Measurements from ENCODE around the gene MED8.
"Not testable (repeated sequence)": the region's sequence is repeated elsewhere in the genome, so short reads cannot be mapped to it uniquely, and the experiment has no call there.

The MED8 gene

GRCh38 chr1:43402089-43402865 is 12.7 kb upstream of the MED8 start:
- DNase-seq (ENCODE audit: low read depth): no peak
- H3K4me3 ChIP-seq (ENCODE audit: control insufficient read depth, low read depth, low read length): no peak overlapping the region
- TF ChIP-seq CTCF (conservative IDR thresholded peaks at IDR 0.05; ENCODE audit: control insufficient read depth, insufficient read depth, low read depth, low read length): no peak

- not testable (repeated sequence) for H3K4me3 ChIP-seq (ENCODE audit: control insufficient read depth, low read depth, low read length)
Measured at GRCh38 chr1:43400441-43400840, 10.8 kb upstream of the MED8 start.

GRCh38 chr1:43398227-43398626 is 8.6 kb upstream of the MED8 start:
- no peak for DNase-seq (ENCODE audit: low read depth)
- H3K4me3 ChIP-seq (ENCODE audit: control insufficient read depth, low read depth, low read length): no peak overlapping the region
- TF ChIP-seq CTCF (conservative IDR thresholded peaks at IDR 0.05; ENCODE audit: control insufficient read depth, insufficient read depth, low read depth, low read length): no peak

More at GRCh38 chr1:43400441-43400840, 10.8 kb upstream of the MED8 start:
- not testable (repeated sequence) for DNase-seq (ENCODE audit: low read depth)

- TF ChIP-seq CTCF (conservative IDR thresholded peaks at IDR 0.05; ENCODE audit: control insufficient read depth, insufficient read depth, low read depth, low read length): no peak
- H3K4me3 ChIP-seq (ENCODE audit: control insufficient read depth, low read depth, low read length): no peak overlapping the region
- DNase-seq (ENCODE audit: low read depth): no peak
Measured at GRCh38 chr1:43396059-43396458, 6.5 kb upstream of the MED8 start.

- no peak for TF ChIP-seq CTCF (conservative IDR thresholded peaks at IDR 0.05; ENCODE audit: control insufficient read depth, insufficient read depth, low read depth, low read length)
Measured at GRCh38 chr1:43395523-43395922, 5.9 kb upstream of the MED8 start.

GRCh38 chr1:43392702-43393101 is 3.1 kb upstream of the MED8 start:
- no peak for DNase-seq (ENCODE audit: low read depth)
- no peak for TF ChIP-seq CTCF (conservative IDR thresholded peaks at IDR 0.05; ENCODE audit: control insufficient read depth, insufficient read depth, low read depth, low read length)
- H3K4me3 ChIP-seq (ENCODE audit: control insufficient read depth, low read depth, low read length): no peak overlapping the region

More at GRCh38 chr1:43395523-43395922, 5.9 kb upstream of the MED8 start:
- H3K4me3 ChIP-seq (ENCODE audit: control insufficient read depth, low read depth, low read length): no peak overlapping the region
- DNase-seq (ENCODE audit: low read depth): no peak

- no peak for DNase-seq (ENCODE audit: low read depth)
- H3K4me3 ChIP-seq (ENCODE audit: control insufficient read depth, low read depth, low read length): peak overlapping the region; percentile 99
- no peak for TF ChIP-seq CTCF (conservative IDR thresholded peaks at IDR 0.05; ENCODE audit: control insufficient read depth, insufficient read depth, low read depth, low read length)
Measured at GRCh38 chr1:43388613-43389012, 987 bp downstream of the MED8 start.

Measured in fibroblast of mammary gland (primary cell).